A673 (cell line): ENCODE measurements around the gene ZNF335.

Experiments
- CTCF ChIP-seq: fragments of 300-800, 200-600 bp; sonication (generic); conservative IDR thresholded peaks from 2 replicates; pipeline ENCODE4 v1.5.1; 2017; ENCODE audit warnings: low read depth, mild to moderate bottlenecking, antibody characterized with exemption, low read length, moderate library complexity, mixed read lengths
- EZH2 ChIP-seq: fragments of 200-600 bp; sonication (generic); IDR thresholded peaks from 2 replicates; pipeline ENCODE4 v1.6.1; 2017; ENCODE audit warnings: borderline replicate concordance, low read depth, mild to moderate bottlenecking, mixed read lengths, antibody characterized with exemption, low read length; ENCODE audit not compliant: poor library complexity, severe bottlenecking

DNA sequence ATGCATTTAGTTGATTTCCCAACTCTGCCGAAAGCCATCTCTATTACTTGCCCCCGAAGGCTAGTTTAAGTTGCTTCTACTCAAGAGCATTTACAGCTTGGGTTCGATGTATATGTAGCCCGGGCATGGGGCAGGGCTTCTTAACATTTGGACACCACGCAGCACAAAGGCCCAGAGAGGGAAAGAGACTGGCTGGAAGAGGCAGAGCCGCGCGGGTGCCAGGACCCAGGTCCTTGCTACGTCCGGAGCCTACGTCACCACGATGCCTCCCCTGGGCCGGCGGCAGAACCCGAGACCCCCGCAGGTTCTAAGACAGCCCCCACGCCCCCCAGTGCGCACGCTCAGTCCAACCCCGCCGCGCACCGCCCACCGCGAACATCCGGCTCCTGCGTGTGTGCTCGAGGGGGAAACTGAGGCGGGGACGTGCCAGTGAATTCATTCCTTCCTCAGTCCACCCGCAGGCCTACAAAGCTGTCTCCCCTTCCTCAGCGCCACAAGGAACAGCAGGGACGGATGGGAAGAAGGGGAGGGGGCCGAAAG lies 37.9 kb downstream of the ZNF335 start:
- no peak for TF ChIP-seq EZH2
- no peak for TF ChIP-seq CTCF
